HEK293 (cell line): ENCODE data around the gene SRSF6.

Experiments
- CTCF ChIA-PET: fragments of 350-600 bp; formaldehyde crosslinking; extraction: SDS; loops from one replicate; lab custom pipeline; 2021; ENCODE audit warnings: antibody characterized with exemption; lab: Yijun Ruan, JAX
- POLR2A ChIA-PET: fragments of 300-600 bp; formaldehyde crosslinking; extraction: SDS; loops from one replicate; lab custom pipeline; 2020; ENCODE audit warnings: antibody characterized with exemption, inconsistent platforms; lab: Yijun Ruan, JAX
- H3K27ac ChIP-seq: fragments of 200-500 bp; sonication (Bioruptor generic); 2 replicates; pipeline ENCODE4 v1.5.1; 2014; ENCODE audit warnings: low read depth, low read length, control low read depth, inconsistent platforms; ENCODE audit errors: extremely low read depth
- H3K36me3 ChIP-seq, 2 experiments: fragments of 200-500 bp in 1 of 2; sonication (Bioruptor generic) in 1 of 2; 1 replicate in 1 of 2; 2 replicates in 1 of 2; pipeline ENCODE4 v1.5.1; 2014 to 2017; ENCODE audit warnings: inconsistent platforms in 2 of 2, low read length in 2 of 2; ENCODE audit not compliant: control insufficient read depth in 2 of 2, insufficient read depth in 1 of 2
- H3K4me1 ChIP-seq: fragments of 200-500 bp; sonication (Bioruptor generic); 2 replicates; pipeline ENCODE4 v1.5.1; 2014; ENCODE audit warnings: mild to moderate bottlenecking, low read length, inconsistent platforms; ENCODE audit not compliant: control insufficient read depth, insufficient read depth
- H3K4me3 ChIP-seq: 2 replicates; pipeline ENCODE4 v1.5.1; 2011; ENCODE audit warnings: low read depth, mild to moderate bottlenecking, control low read depth, low read length, moderate library complexity
- H3K9me3 ChIP-seq: fragments of 200-500 bp; sonication (Bioruptor generic); 2 replicates; pipeline ENCODE4 v1.5.1; 2014; ENCODE audit warnings: low read depth, low read length, inconsistent platforms; ENCODE audit not compliant: control insufficient read depth, insufficient read depth
- BCL11B ChIP-seq: fragments of 450-650 bp; formaldehyde crosslinking; IDR thresholded peaks from 2 replicates; pipeline ENCODE4 v1.5.1; 2016; ENCODE audit warnings: low read depth, missing biosample characterization, missing genetic modification characterization
- MZF1 ChIP-seq: fragments of 450-650 bp; formaldehyde crosslinking; IDR thresholded peaks from 2 replicates; pipeline ENCODE4 v1.5.1; 2017; ENCODE audit warnings: missing biosample characterization, missing genetic modification characterization, borderline replicate concordance
- RBAK ChIP-seq: fragments of 450-650 bp; formaldehyde crosslinking; IDR thresholded peaks from 2 replicates; pipeline ENCODE4 v1.5.1; 2016; ENCODE audit warnings: missing biosample characterization, missing genetic modification characterization
- REPIN1 ChIP-seq: fragments of 450-650 bp; formaldehyde crosslinking; IDR thresholded peaks from 2 replicates; pipeline ENCODE4 v1.5.1; 2017; ENCODE audit warnings: missing biosample characterization, missing genetic modification characterization, low read depth
- SALL2 ChIP-seq: fragments of 450-650 bp; formaldehyde crosslinking; IDR thresholded peaks from 2 replicates; pipeline ENCODE4 v1.5.0; 2017; ENCODE audit warnings: missing biosample characterization, mild to moderate bottlenecking, missing genetic modification characterization, borderline replicate concordance
- SCRT2 ChIP-seq: fragments of 450-650 bp; formaldehyde crosslinking; IDR thresholded peaks from 2 replicates; pipeline ENCODE4 v1.5.1; 2016; ENCODE audit warnings: missing biosample characterization, missing genetic modification characterization
- SP2 ChIP-seq: fragments of 450-650 bp; formaldehyde crosslinking; IDR thresholded peaks from 2 replicates; pipeline ENCODE4 v1.5.1; 2016; ENCODE audit warnings: missing biosample characterization, missing genetic modification characterization
- WT1 ChIP-seq: fragments of 450-650 bp; formaldehyde crosslinking; IDR thresholded peaks from 2 replicates; pipeline ENCODE4 v1.5.1; 2016; ENCODE audit warnings: missing biosample characterization, missing genetic modification characterization
- ZEB2 ChIP-seq: fragments of 450-650 bp; formaldehyde crosslinking; IDR thresholded peaks from 2 replicates; pipeline ENCODE4 v1.5.1; 2016; ENCODE audit warnings: missing biosample characterization, missing genetic modification characterization
- ZFHX2 ChIP-seq: fragments of 450-650 bp; formaldehyde crosslinking; conservative IDR thresholded peaks from 2 replicates; pipeline ENCODE4 v1.5.1; 2016; ENCODE audit warnings: missing biosample characterization, missing genetic modification characterization
- ZNF10 ChIP-seq: fragments of 450-650 bp; formaldehyde crosslinking; IDR thresholded peaks from 2 replicates; pipeline ENCODE4 v1.5.1; 2017; ENCODE audit warnings: missing biosample characterization, missing genetic modification characterization
- ZNF133 ChIP-seq: fragments of 450-650 bp; formaldehyde crosslinking; IDR thresholded peaks from 2 replicates; pipeline ENCODE4 v1.5.1; 2016; ENCODE audit warnings: missing biosample characterization, missing genetic modification characterization
- ZNF157 ChIP-seq: fragments of 450-650 bp; formaldehyde crosslinking; IDR thresholded peaks from 2 replicates; pipeline ENCODE4 v1.5.1; 2016; ENCODE audit warnings: missing biosample characterization, missing genetic modification characterization
- ZNF19 ChIP-seq: fragments of 450-650 bp; formaldehyde crosslinking; IDR thresholded peaks from 2 replicates; pipeline ENCODE4; 2016; ENCODE audit warnings: missing biosample characterization, missing genetic modification characterization, low read depth
- ZNF202 ChIP-seq: fragments of 450-650 bp; formaldehyde crosslinking; IDR thresholded peaks from 2 replicates; pipeline ENCODE4 v1.5.1; 2016; ENCODE audit warnings: missing biosample characterization, missing genetic modification characterization, borderline replicate concordance
- ZNF214 ChIP-seq: fragments of 450-650 bp; formaldehyde crosslinking; IDR thresholded peaks from 2 replicates; pipeline ENCODE4 v1.5.1; 2017; ENCODE audit warnings: missing biosample characterization, mild to moderate bottlenecking, missing genetic modification characterization, borderline replicate concordance
- ZNF48 ChIP-seq: fragments of 450-650 bp; formaldehyde crosslinking; IDR thresholded peaks from 2 replicates; pipeline ENCODE4 v1.5.1; 2016; ENCODE audit warnings: missing biosample characterization, missing genetic modification characterization
- ZNF623 ChIP-seq: fragments of 450-650 bp; formaldehyde crosslinking; IDR thresholded peaks from 2 replicates; pipeline ENCODE4 v1.5.1; 2016; ENCODE audit warnings: missing biosample characterization, missing genetic modification characterization
- ZNF677 ChIP-seq: fragments of 450-650 bp; IDR thresholded peaks from 2 replicates; pipeline ENCODE4 v1.5.0; 2018; ENCODE audit warnings: missing biosample characterization, mild to moderate bottlenecking, missing genetic modification characterization, moderate library complexity
- ZNF830 ChIP-seq: fragments of 450-650 bp; IDR thresholded peaks from 2 replicates; pipeline ENCODE4 v1.5.0; 2018; ENCODE audit warnings: missing biosample characterization, missing genetic modification characterization, low read depth, mild to moderate bottlenecking, moderate library complexity
- TF ChIP-seq, protein P1 (sequence below): fragments of 450-650 bp; formaldehyde crosslinking; IDR thresholded peaks from 2 replicates; pipeline ENCODE4 v1.5.1; 2016; ENCODE audit warnings: missing biosample characterization, missing genetic modification characterization
- TF ChIP-seq, protein P2 (sequence below): fragments of 450-650 bp; formaldehyde crosslinking; IDR thresholded peaks from 2 replicates; pipeline ENCODE4 v1.5.1; 2016; ENCODE audit warnings: missing biosample characterization, missing genetic modification characterization
- TF ChIP-seq, protein P3 (sequence below): fragments of 450-650 bp; formaldehyde crosslinking; conservative IDR thresholded peaks from 2 replicates; pipeline ENCODE4 v1.5.1; 2016; ENCODE audit warnings: low read depth, missing biosample characterization, missing genetic modification characterization
- TF ChIP-seq, protein P4 (sequence below): fragments of 450-650 bp; formaldehyde crosslinking; IDR thresholded peaks from 2 replicates; pipeline ENCODE4 v1.5.1; 2016; ENCODE audit warnings: missing biosample characterization, missing genetic modification characterization
- TF ChIP-seq, protein P5 (sequence below): fragments of 450-650 bp; formaldehyde crosslinking; IDR thresholded peaks from 2 replicates; pipeline ENCODE4 v1.5.1; 2016; ENCODE audit warnings: missing biosample characterization, missing genetic modification characterization, low read depth

Gene SRSF6

DNA sequence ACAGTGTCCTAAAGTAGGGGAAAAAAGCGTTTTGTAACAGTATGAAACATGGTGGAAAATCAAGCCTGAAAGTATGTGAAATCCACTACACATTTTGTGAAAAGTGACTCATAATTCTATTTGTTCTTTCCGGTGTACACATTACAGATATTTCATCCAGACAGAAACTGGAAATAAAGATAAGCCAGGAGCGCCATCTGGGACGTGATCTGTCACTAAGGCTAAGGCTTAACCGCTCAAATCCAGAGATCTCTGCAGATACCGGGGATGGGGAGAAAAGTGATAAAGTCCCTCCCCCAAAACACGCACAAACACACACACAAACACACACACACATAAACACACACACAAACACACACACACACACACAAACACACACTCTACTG, 26.6 kb upstream of the SRSF6 start:
- Histone ChIP-seq H3K4me3 (no peak overlapping the region), H3K4me1 (no peaks in the 10 kb centered on the region), H3K36me3 (no peaks in the 10 kb centered on the region), H3K9me3 (no peaks in the 10 kb centered on the region), H3K27ac (no peak overlapping the region)
- CTCF ChIA-PET, result no interaction called here
- TF ChIP-seq, protein P1, sequence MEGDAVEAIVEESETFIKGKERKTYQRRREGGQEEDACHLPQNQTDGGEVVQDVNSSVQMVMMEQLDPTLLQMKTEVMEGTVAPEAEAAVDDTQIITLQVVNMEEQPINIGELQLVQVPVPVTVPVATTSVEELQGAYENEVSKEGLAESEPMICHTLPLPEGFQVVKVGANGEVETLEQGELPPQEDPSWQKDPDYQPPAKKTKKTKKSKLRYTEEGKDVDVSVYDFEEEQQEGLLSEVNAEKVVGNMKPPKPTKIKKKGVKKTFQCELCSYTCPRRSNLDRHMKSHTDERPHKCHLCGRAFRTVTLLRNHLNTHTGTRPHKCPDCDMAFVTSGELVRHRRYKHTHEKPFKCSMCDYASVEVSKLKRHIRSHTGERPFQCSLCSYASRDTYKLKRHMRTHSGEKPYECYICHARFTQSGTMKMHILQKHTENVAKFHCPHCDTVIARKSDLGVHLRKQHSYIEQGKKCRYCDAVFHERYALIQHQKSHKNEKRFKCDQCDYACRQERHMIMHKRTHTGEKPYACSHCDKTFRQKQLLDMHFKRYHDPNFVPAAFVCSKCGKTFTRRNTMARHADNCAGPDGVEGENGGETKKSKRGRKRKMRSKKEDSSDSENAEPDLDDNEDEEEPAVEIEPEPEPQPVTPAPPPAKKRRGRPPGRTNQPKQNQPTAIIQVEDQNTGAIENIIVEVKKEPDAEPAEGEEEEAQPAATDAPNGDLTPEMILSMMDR (tag by site-specific recombination), result no peak
- TF ChIP-seq ZNF157 (tag by site-specific recombination) (no peak), ZNF623 (tag by site-specific recombination) (no peak), SCRT2 (no peak), ZNF202 (no peak), ZNF133 (tag by site-specific recombination) (no peak), ZNF48 (tag by site-specific recombination) (no peak), ZNF214 (no peak), MZF1 (tag by site-specific recombination) (no peak), BCL11B (tag by site-specific recombination) (no peak), WT1 (no peak)
- TF ChIP-seq, protein P2, sequence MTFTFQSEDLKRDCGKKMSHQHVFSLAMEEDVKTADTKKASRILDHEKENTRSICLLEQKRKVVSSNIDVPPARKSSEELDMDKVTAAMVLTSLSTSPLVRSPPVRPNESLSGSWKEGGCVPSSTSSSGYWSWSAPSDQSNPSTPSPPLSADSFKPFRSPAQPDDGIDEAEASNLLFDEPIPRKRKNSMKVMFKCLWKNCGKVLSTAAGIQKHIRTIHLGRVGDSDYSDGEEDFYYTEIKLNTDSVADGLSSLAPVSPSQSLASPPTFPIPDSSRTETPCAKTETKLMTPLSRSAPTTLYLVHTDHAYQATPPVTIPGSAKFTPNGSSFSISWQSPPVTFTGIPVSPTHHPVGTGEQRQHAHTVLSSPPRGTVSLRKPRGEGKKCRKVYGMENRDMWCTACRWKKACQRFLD (tag by site-specific recombination), result no peak
- TF ChIP-seq, protein P3, sequence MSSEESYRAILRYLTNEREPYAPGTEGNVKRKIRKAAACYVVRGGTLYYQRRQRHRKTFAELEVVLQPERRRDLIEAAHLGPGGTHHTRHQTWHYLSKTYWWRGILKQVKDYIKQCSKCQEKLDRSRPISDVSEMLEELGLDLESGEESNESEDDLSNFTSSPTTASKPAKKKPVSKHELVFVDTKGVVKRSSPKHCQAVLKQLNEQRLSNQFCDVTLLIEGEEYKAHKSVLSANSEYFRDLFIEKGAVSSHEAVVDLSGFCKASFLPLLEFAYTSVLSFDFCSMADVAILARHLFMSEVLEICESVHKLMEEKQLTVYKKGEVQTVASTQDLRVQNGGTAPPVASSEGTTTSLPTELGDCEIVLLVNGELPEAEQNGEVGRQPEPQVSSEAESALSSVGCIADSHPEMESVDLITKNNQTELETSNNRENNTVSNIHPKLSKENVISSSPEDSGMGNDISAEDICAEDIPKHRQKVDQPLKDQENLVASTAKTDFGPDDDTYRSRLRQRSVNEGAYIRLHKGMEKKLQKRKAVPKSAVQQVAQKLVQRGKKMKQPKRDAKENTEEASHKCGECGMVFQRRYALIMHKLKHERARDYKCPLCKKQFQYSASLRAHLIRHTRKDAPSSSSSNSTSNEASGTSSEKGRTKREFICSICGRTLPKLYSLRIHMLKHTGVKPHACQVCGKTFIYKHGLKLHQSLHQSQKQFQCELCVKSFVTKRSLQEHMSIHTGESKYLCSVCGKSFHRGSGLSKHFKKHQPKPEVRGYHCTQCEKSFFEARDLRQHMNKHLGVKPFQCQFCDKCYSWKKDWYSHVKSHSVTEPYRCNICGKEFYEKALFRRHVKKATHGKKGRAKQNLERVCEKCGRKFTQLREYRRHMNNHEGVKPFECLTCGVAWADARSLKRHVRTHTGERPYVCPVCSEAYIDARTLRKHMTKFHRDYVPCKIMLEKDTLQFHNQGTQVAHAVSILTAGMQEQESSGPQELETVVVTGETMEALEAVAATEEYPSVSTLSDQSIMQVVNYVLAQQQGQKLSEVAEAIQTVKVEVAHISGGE (tag by site-specific recombination), result no peak
- POLR2A ChIA-PET, result no interaction called here

DNA sequence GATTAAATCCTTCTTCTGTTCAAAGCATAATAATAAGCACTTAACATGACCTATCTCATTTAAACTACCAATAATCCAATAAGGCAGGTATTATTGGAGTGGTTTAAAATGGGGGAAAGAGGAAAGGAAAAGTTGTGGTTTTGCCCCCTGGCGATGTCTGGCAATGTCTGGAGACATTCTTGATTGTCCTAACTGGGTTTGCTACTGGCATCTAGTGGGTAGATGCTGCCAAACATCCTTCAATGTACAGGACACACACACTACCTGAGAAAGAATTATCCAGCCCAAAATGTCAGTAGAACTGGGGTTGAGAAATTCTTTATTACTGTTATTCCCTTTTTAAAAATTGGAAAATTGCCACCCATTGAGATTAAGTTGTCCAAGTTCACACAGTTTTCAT, 25.2 kb upstream of the SRSF6 start:
- CTCF ChIA-PET, result no interaction called here
- no peaks in the 10 kb centered on the region for H3K36me3 ChIP-seq
- TF ChIP-seq ZNF830 (tag by site-specific recombination), result no peak
- TF ChIP-seq, protein P4, sequence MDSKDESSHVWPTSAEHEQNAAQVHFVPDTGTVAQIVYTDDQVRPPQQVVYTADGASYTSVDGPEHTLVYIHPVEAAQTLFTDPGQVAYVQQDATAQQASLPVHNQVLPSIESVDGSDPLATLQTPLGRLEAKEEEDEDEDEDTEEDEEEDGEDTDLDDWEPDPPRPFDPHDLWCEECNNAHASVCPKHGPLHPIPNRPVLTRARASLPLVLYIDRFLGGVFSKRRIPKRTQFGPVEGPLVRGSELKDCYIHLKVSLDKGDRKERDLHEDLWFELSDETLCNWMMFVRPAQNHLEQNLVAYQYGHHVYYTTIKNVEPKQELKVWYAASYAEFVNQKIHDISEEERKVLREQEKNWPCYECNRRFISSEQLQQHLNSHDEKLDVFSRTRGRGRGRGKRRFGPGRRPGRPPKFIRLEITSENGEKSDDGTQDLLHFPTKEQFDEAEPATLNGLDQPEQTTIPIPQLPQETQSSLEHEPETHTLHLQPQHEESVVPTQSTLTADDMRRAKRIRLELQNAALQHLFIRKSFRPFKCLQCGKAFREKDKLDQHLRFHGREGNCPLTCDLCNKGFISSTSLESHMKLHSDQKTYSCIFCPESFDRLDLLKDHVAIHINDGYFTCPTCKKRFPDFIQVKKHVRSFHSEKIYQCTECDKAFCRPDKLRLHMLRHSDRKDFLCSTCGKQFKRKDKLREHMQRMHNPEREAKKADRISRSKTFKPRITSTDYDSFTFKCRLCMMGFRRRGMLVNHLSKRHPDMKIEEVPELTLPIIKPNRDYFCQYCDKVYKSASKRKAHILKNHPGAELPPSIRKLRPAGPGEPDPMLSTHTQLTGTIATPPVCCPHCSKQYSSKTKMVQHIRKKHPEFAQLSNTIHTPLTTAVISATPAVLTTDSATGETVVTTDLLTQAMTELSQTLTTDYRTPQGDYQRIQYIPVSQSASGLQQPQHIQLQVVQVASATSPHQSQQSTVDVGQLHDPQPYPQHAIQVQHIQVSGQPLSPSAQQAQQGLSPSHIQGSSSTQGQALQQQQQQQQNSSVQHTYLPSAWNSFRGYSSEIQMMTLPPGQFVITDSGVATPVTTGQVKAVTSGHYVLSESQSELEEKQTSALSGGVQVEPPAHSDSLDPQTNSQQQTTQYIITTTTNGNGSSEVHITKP (tag by site-specific recombination), result no peak
- no peak for TF ChIP-seq SCRT2
- no peak for TF ChIP-seq RBAK (tag by site-specific recombination)
- TF ChIP-seq ZNF677 (tag by site-specific recombination), result no peak
- no peak for TF ChIP-seq ZFHX2 (tag by site-specific recombination)
- no peak for TF ChIP-seq SALL2
- TF ChIP-seq ZEB2 (tag by site-specific recombination), result no peak
- TF ChIP-seq ZNF10 (tag by site-specific recombination), result no peak
- no peak for TF ChIP-seq ZNF19 (tag by site-specific recombination)
- no peak for TF ChIP-seq REPIN1 (tag by site-specific recombination)
- TF ChIP-seq, protein P5, sequence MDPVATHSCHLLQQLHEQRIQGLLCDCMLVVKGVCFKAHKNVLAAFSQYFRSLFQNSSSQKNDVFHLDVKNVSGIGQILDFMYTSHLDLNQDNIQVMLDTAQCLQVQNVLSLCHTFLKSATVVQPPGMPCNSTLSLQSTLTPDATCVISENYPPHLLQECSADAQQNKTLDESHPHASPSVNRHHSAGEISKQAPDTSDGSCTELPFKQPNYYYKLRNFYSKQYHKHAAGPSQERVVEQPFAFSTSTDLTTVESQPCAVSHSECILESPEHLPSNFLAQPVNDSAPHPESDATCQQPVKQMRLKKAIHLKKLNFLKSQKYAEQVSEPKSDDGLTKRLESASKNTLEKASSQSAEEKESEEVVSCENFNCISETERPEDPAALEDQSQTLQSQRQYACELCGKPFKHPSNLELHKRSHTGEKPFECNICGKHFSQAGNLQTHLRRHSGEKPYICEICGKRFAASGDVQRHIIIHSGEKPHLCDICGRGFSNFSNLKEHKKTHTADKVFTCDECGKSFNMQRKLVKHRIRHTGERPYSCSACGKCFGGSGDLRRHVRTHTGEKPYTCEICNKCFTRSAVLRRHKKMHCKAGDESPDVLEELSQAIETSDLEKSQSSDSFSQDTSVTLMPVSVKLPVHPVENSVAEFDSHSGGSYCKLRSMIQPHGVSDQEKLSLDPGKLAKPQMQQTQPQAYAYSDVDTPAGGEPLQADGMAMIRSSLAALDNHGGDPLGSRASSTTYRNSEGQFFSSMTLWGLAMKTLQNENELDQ (tag by site-specific recombination), result no peak
- TF ChIP-seq SP2 (tag by site-specific recombination), result no peak
- TF ChIP-seq, all 188 proteins: peak for 0

More for the DNA sequence above, 25.2 kb upstream of the SRSF6 start:
- Histone ChIP-seq H3K9me3 (no peaks in the 10 kb centered on the region), H3K4me1 (no peaks in the 10 kb centered on the region), H3K27ac (no peak overlapping the region), H3K4me3 (no peak overlapping the region)
- POLR2A ChIA-PET, result no interaction called here
